Activated CD8-positive, alpha-beta T cell treated with anti-CD3 and anti-CD28 coated beads for 36 hours (primary cell): ENCODE measurements around the gene AIF1L. TPM values are rescaled to one million over a fixed set of nuclear protein-coding genes. Genes with fewer than 3 reads are reported as not detected.

ENCODE experiments used
- ATAC-seq: fragments of 200-7000 bp; cut with Tn5 transposase; one replicate; pipeline ENCODE4 v1.10.0; 2021; ENCODE audit warnings: mild to moderate bottlenecking, moderate library complexity
- CTCF ChIA-PET: fragments of 350-600 bp; sonication (Branson Sonifier 250); formaldehyde crosslinking; loops from one replicate; lab custom pipeline; 2021; ENCODE audit warnings: antibody characterized with exemption; lab: Charles Lee
- POLR2A ChIA-PET: fragments of 350-600 bp; sonication (Branson Sonifier 250); formaldehyde crosslinking; loops from one replicate; lab custom pipeline; 2021; ENCODE audit warnings: antibody characterized with exemption; lab: Charles Lee
- DNase-seq: peaks from one replicate; pipeline ENCODE4 v3.0.0-alpha.2; 2020
- H3K27ac Mint-ChIP-seq: one replicate; pipeline ENCODE4 v1.8.0; 2021; ENCODE audit warnings: mild to moderate bottlenecking, mixed read lengths
- H3K27me3 Mint-ChIP-seq: one replicate; pipeline ENCODE4 v1.8.0; 2021; ENCODE audit warnings: mixed read lengths
- H3K36me3 Mint-ChIP-seq: one replicate; pipeline ENCODE4 v1.8.0; 2021; ENCODE audit warnings: low read depth, mixed read lengths
- H3K4me1 Mint-ChIP-seq: one replicate; pipeline ENCODE4 v1.8.0; 2021; ENCODE audit warnings: low read depth, mixed read lengths
- H3K4me3 Mint-ChIP-seq: one replicate; pipeline ENCODE4 v1.8.0; 2021; ENCODE audit warnings: mild to moderate bottlenecking, moderate library complexity, mixed read lengths
- H3K9me3 Mint-ChIP-seq: one replicate; pipeline ENCODE4 v1.8.0; 2021; ENCODE audit warnings: mixed read lengths
- intact Hi-C: fragments of 100-400 bp; cut with micrococcal nuclease; formaldehyde crosslinking; loops from one replicate; pipeline ENCODE4 v1.10.0; 2022
- total RNA-seq, 2 experiments: library from RNA; stranded (reverse); gene quantifications; one replicate each; pipeline ENCODE4 v1.2.3, GENCODE V29; 2021
- TF ChIP-seq, protein P1 (sequence below): fragments of 200-600 bp; IDR thresholded peaks from one replicate; pipeline ENCODE4 v1.8.0; 2022; ENCODE audit warnings: antibody characterized with exemption, mild to moderate bottlenecking

Gene AIF1L
- total RNA-seq, 2 experiments from 2014 or later = 0.72 to 1.9 TPM

DNA sequence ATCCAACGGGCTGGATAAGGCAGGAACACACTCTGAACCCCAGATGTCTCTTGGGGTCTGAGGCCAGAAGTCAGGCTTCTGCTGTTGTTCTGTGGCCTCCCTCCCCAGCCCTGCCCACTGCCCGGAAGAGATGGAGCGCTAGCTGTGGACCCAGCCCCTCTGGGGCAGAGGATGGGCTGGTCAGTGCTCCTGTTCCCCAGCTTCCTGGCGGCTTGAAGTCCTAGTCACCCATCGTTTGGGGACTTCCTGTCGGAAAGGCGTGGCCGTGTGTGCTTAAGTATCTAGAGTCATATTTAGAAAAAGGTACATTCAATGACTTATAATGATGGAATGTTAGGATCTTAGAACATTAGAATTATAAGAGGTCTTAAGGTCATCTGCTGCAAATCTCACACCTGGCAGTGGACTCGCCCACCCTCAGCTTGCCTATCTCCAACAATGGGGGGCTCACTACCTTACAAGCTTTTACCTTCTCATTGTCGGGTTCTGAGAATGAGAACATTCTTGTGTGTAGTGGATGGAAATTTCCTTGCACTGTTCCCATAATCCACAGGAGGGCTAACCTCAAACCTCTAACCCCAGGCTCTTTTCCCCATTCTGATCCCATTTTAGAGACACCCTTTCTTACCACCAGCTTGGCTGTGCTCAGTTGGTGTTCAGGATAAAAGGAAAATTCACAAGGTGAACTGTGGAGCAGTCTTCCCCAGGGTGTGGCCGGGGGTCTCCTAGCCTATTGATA lies 13.4 kb upstream of the AIF1L start:
- intact Hi-C loops = no loop called here
- no peaks in the 10 kb centered on the region for H3K36me3 Mint-ChIP-seq
- ATAC-seq (no peak), DNase-seq (no peak)
- H3K4me3 Mint-ChIP-seq = no peak overlapping the region
- no peaks in the 10 kb centered on the region for H3K4me1 Mint-ChIP-seq
- TF ChIP-seq, protein P1, sequence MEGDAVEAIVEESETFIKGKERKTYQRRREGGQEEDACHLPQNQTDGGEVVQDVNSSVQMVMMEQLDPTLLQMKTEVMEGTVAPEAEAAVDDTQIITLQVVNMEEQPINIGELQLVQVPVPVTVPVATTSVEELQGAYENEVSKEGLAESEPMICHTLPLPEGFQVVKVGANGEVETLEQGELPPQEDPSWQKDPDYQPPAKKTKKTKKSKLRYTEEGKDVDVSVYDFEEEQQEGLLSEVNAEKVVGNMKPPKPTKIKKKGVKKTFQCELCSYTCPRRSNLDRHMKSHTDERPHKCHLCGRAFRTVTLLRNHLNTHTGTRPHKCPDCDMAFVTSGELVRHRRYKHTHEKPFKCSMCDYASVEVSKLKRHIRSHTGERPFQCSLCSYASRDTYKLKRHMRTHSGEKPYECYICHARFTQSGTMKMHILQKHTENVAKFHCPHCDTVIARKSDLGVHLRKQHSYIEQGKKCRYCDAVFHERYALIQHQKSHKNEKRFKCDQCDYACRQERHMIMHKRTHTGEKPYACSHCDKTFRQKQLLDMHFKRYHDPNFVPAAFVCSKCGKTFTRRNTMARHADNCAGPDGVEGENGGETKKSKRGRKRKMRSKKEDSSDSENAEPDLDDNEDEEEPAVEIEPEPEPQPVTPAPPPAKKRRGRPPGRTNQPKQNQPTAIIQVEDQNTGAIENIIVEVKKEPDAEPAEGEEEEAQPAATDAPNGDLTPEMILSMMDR = no peak
- no peaks in the 10 kb centered on the region for H3K9me3 Mint-ChIP-seq
- ChIA-PET CTCF (no interaction called here), POLR2A (no interaction called here)
- no peak overlapping the region for H3K27ac Mint-ChIP-seq
- peaks cover 2% of the 10 kb centered on the region for H3K27me3 Mint-ChIP-seq

DNA sequence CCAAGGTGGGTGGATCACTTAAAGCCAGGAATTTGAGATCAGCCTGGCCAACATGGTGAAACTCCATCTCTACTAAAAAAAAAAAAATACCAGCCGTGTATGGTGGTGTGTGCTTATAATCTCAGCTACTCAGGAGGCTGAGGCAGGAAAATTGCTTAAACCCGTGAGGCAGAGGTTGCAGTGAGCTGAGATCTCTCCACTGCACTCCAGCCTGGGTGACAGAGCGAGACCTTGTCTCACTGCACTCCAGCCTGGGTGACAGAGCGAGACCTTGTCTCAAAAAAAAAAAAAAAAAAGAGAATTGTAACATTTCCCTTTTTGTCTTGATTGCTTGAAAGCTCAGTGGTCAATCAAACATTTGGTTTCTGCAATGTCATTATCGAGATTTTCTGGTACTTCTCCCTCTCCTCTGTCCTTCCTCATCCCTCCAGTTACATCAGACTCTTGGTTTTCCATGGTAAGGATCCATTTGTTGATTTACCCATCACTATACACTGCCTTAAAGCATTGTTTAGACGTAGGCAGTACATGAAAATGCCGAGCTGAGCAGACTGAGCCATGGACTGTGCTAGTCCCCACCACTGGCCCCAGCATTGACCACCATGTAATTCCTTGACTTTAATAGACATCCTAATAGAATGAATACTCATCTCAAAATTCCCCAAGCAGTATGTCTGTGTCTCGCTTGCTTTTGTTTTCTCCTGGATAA lies 11.5 kb upstream of the AIF1L start:
- no peak for ATAC-seq
- Mint-ChIP-seq H3K9me3 (no peaks in the 10 kb centered on the region), H3K27me3 (peaks cover 2% of the 10 kb centered on the region), H3K36me3 (no peaks in the 10 kb centered on the region), H3K4me1 (no peaks in the 10 kb centered on the region), H3K4me3 (no peak overlapping the region), H3K27ac (no peak overlapping the region)
- no peak for DNase-seq
- CTCF ChIA-PET = no interaction called here
- intact Hi-C loops = no loop called here
- POLR2A ChIA-PET = no interaction called here
- TF ChIP-seq, protein P1 = no peak

DNA sequence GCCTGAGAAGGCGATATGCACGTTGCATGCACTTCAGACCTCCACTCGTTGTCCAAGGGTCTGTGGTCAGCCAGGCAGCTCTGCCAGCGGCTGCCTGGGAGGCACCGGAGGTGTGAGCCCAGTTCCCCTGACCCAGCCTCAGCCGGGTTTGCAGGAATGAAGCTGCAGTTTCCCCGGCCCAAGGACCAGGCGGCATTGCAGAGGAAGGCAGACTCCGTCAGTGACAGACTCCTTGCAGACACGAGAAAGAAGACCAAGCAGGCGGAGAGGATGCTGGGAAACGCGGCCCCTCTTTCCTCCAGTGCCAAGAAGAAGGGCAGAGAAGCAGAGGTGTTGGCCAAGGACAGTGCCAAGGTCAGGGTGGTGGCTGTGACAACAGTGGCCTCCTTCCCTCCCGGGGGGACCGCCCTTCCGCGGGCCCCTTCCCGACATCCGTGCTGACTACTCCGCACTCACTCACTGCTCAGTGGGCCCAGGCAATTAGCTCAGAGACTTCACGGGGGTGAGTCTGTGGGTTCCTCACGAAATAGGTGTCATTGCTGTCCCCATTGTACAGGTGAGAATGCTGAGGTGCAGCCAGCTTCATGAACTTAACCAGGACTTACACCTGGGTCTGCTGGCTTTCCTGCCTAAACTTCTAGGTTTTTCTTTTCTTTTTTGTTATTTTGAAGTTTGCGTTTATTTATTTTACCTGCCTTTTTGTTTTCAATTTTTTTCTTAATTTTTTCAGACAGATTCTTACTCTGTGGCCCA lies 10.8 kb upstream of the AIF1L start:
- POLR2A ChIA-PET = no interaction called here
- no peak overlapping the region for H3K4me3 Mint-ChIP-seq
- no peaks in the 10 kb centered on the region for H3K4me1 Mint-ChIP-seq
- intact Hi-C loops = no loop called here
- H3K27ac Mint-ChIP-seq = no peak overlapping the region
- TF ChIP-seq, protein P1 = no peak
- H3K36me3 Mint-ChIP-seq = no peaks in the 10 kb centered on the region
- no peaks in the 10 kb centered on the region for H3K9me3 Mint-ChIP-seq
- DNase-seq (no peak), ATAC-seq (no peak)
- CTCF ChIA-PET = no interaction called here
- H3K27me3 Mint-ChIP-seq = peaks cover 2% of the 10 kb centered on the region

DNA sequence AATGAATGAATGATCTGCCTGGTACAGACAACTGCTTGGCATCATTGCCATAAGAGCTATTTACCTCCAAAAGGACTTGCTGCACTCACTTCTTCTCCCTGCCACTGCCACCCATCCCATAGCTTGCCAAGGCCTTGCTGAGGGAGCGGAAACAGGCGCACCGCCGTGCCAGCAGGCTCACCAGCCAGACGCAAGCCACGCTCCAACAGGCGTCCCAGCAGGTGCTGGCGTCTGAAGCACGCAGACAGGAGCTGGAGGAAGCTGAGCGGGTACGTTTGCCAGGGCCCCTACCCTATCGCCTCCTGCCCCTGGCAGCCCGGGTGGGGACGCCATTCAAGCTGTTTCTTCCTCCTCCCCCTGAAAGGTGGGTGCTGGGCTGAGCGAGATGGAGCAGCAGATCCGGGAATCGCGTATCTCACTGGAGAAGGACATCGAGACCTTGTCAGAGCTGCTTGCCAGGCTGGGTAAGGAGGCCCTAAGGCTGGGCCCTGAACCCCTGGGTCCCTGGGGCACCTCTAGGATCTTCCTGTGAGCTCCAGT lies 8.9 kb upstream of the AIF1L start:
- Mint-ChIP-seq H3K9me3 (no peaks in the 10 kb centered on the region), H3K4me1 (no peaks in the 10 kb centered on the region), H3K4me3 (no peak overlapping the region), H3K27ac (no peak overlapping the region), H3K27me3 (peaks cover 2% of the 10 kb centered on the region), H3K36me3 (no peaks in the 10 kb centered on the region)
- intact Hi-C loops = no loop called here
- TF ChIP-seq, protein P1 = no peak
- DNase-seq = no peak
- no peak for ATAC-seq
- POLR2A ChIA-PET = interaction anchor here (0.6 kb wide), 1 partner anchor 56 kb away, joined by 3 read pairs; no protein-coding TSS in a partner anchor
- CTCF ChIA-PET = no interaction called here
